HepG2 (cell line): Measurements from ENCODE around the gene SLC25A47. TPM values are rescaled to one million over a fixed set of nuclear protein-coding genes. Genes with fewer than 3 reads are reported as not detected.
A peak's percentile ranks its signal among the peaks of the same experiment; 100 is the strongest.

Experiments used
- BRD4 ChIP-seq: sonication (generic); formaldehyde crosslinking; IDR thresholded peaks from 2 replicates; pipeline ENCODE4 v1.4.0; 2020; ENCODE audit warnings: missing genetic modification reagents
- HDAC1 ChIP-seq: sonication (generic); formaldehyde crosslinking; IDR thresholded peaks from 2 replicates; pipeline ENCODE4 v1.5.1; 2020; ENCODE audit warnings: mild to moderate bottlenecking, missing genetic modification reagents
- HIVEP1 ChIP-seq: sonication (generic); formaldehyde crosslinking; IDR thresholded peaks from 2 replicates; pipeline ENCODE4 v1.4.0; 2020; ENCODE audit warnings: mild to moderate bottlenecking, missing genetic modification reagents
- KDM1A ChIP-seq: IDR thresholded peaks from 2 replicates; pipeline ENCODE4 v1.6.1; 2016; ENCODE audit warnings: missing compliant biosample characterization
- NCOA2 ChIP-seq: sonication (generic); formaldehyde crosslinking; IDR thresholded peaks from 2 replicates; pipeline ENCODE4 v1.8.0; 2022; ENCODE audit warnings: inconsistent platforms
- NFIB ChIP-seq: sonication (generic); formaldehyde crosslinking; IDR thresholded peaks from 2 replicates; pipeline ENCODE4 v1.9.0; 2021; ENCODE audit warnings: missing genetic modification reagents, mild to moderate bottlenecking, borderline replicate concordance
- NFKBIZ ChIP-seq: IDR thresholded peaks from 2 replicates; pipeline ENCODE4 v1.6.1; 2018; ENCODE audit warnings: missing genetic modification reagents, missing compliant biosample characterization
- NR2F6 ChIP-seq, 2 experiments: IDR thresholded peaks; 2 replicates each; pipeline ENCODE4 v1.6.1; 2016; ENCODE audit warnings: antibody characterized with exemption in 1 of 2, mild to moderate bottlenecking in 1 of 2
- RELA ChIP-seq: sonication (generic); formaldehyde crosslinking; IDR thresholded peaks from 2 replicates; pipeline ENCODE4 v1.4.0; 2020; ENCODE audit warnings: missing genetic modification reagents
- SALL1 ChIP-seq: sonication (generic); formaldehyde crosslinking; IDR thresholded peaks from 2 replicates; pipeline ENCODE4 v1.8.0; 2022; ENCODE audit warnings: mild to moderate bottlenecking, missing genetic modification reagents
- SP4 ChIP-seq: sonication (generic); formaldehyde crosslinking; IDR thresholded peaks from 2 replicates; pipeline ENCODE4 v1.8.1; 2023; ENCODE audit warnings: mild to moderate bottlenecking, missing genetic modification reagents
- TCF7L2 ChIP-seq: IDR thresholded peaks from 2 replicates; pipeline ENCODE4 v1.6.1; 2011; ENCODE audit warnings: mild to moderate bottlenecking, low read depth, low read length, moderate library complexity
- ZMYM4 ChIP-seq: sonication (generic); formaldehyde crosslinking; IDR thresholded peaks from 2 replicates; pipeline ENCODE4 v1.8.1; 2023; ENCODE audit warnings: mild to moderate bottlenecking, missing genetic modification reagents
- ZNF354B ChIP-seq: sonication (generic); formaldehyde crosslinking; IDR thresholded peaks from 2 replicates; pipeline ENCODE4 v1.8.0; 2022; ENCODE audit warnings: mild to moderate bottlenecking, missing genetic modification reagents
- ZNF777 ChIP-seq: sonication (generic); formaldehyde crosslinking; IDR thresholded peaks from 2 replicates; pipeline ENCODE4 v1.4.0; 2020; ENCODE audit warnings: missing genetic modification reagents
- ZNF891 ChIP-seq: sonication (generic); formaldehyde crosslinking; IDR thresholded peaks from 2 replicates; pipeline ENCODE4 v1.5.0; 2020; ENCODE audit warnings: mild to moderate bottlenecking, missing genetic modification reagents
- polyA plus RNA-seq, 8 experiments: library from polyadenylated mRNA; depleted of rRNA in 3 of 8; stranded (reverse) in 7 of 8; unstranded in 1 of 8; fragments of >200 nt; fragmentation: Illumina TruSeq in 4 of 8; extraction: Trizol in 4 of 8; gene quantifications; 2 replicates each; pipeline versions ENCODE4 v1.2.1 to v1.2.3, GENCODE V29; 2011 to 2016; ENCODE audit warnings: low read depth in 4 of 8, missing spikeins in 1 of 8, mixed read lengths in 1 of 8; ENCODE audit not compliant: insufficient read depth in 1 of 8
- total RNA-seq, 5 experiments: library from RNA; depleted of rRNA; stranded (reverse); fragments of >200 nt; fragmentation: Illumina TruSeq; extraction: Trizol; gene quantifications; 2 replicates each; pipeline ENCODE4 v1.2.3, GENCODE V29; 2016; ENCODE audit warnings: low read depth in 1 of 5
- TF ChIP-seq, protein P1 (sequence below): sonication (generic); formaldehyde crosslinking; IDR thresholded peaks from 2 replicates; pipeline ENCODE4 v1.5.0; 2020; ENCODE audit warnings: missing genetic modification reagents
- TF ChIP-seq, protein P2 (sequence below): sonication (generic); formaldehyde crosslinking; IDR thresholded peaks from 2 replicates; pipeline ENCODE4 v1.8.0; 2022; ENCODE audit warnings: missing genetic modification reagents, mild to moderate bottlenecking, moderate library complexity, borderline replicate concordance
- TF ChIP-seq, protein P3 (sequence below): sonication (generic); formaldehyde crosslinking; IDR thresholded peaks from 2 replicates; pipeline ENCODE4 v1.5.1; 2020; ENCODE audit warnings: mild to moderate bottlenecking, missing genetic modification reagents, borderline replicate concordance
- TF ChIP-seq, protein P4 (sequence below): sonication (generic); formaldehyde crosslinking; IDR thresholded peaks from 2 replicates; pipeline ENCODE4 v1.5.0; 2020; ENCODE audit warnings: mild to moderate bottlenecking, missing genetic modification reagents, moderate library complexity

SLC25A47 gene
- total and polyA plus RNA-seq, 2 of the 13 experiments (the other 11 are each of a cell fraction or from before 2014, with no cell fraction given) = 1.0 to 1.7 TPM

DNA sequence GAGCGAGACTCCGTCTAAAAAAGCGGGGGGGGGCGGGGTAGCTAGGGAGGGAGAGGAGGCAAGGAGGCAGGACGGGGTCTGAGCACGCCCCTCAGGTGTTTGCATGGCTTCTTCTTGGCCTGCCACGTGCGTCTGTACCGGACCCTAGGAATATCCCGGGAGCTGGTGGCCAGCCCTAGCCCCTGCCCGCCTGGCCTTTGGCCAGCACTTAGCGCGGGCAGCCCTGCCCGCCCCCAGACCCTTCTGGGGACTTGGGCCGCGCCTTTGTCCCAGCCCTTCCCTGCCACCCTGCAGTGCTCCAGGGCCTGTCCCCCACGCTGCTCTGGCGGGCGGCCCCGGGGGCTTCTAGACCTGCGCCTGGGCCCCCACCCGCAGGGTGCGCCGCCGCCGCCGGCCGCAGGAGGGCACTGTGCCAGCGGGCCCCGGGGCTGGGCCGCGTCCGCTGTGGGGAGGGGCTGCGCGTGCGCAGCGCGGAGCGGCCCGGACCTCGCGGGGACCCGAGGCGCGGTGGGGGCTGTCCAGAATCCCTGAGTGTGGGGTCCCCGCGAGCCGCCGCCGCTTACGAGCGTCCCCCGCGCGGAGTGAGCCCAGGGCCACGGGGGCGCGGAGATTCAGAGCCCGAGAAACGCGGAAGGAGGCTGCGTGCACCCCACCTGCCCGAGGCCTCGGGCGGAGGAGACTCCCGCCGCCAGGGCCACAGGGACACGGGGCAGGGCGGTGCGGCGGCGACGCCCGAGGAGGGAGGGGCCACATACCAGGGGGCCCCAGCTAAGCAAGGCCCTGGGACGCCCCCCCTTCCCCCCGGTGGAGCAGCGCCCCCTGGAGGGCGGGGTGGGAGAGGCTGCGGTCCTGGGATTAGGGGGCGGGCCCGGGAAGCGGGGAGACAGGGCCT, 37.9 kb upstream of the SLC25A47 start (continued):
- TF ChIP-seq ZNF354B (CRISPR knock-in tag) (0 out of 2 replicates have a peak, but pooled peaks have one; percentile 59), KDM1A (CRISPR knock-in tag) (peak; percentile 51; the same call in 1 of the 2 replicates), NR2F6 (IDR thresholded peaks at IDR 0.05) (no peak), NR2F6 (CRISPR knock-in tag; IDR thresholded peaks at IDR 0.05) (no peak), NCOA2 (CRISPR knock-in tag) (no peak), NFKBIZ (CRISPR knock-in tag) (0 out of 2 replicates have a peak, but pooled peaks have one; percentile 70), HIVEP1 (CRISPR knock-in tag) (peak; percentile 65; the same call in 1 of the 2 replicates), NFIB (CRISPR knock-in tag) (no peak), RELA (CRISPR knock-in tag) (no peak), ZNF777 (CRISPR knock-in tag) (peak; percentile 52; the same call in 1 of the 2 replicates), SP4 (peak; percentile 73), BRD4 (CRISPR knock-in tag) (0 out of 2 replicates have a peak, but pooled peaks have one; percentile 35), SALL1 (CRISPR knock-in tag) (peak; percentile 81), HDAC1 (CRISPR knock-in tag) (peak; percentile 58; the same call in 1 of the 2 replicates), ZMYM4 (CRISPR knock-in tag) (peak; percentile 67), ZNF891 (CRISPR knock-in tag) (peak; percentile 27; the same call in 1 of the 2 replicates), TCF7L2 (no peak)
- TF ChIP-seq, protein P1, sequence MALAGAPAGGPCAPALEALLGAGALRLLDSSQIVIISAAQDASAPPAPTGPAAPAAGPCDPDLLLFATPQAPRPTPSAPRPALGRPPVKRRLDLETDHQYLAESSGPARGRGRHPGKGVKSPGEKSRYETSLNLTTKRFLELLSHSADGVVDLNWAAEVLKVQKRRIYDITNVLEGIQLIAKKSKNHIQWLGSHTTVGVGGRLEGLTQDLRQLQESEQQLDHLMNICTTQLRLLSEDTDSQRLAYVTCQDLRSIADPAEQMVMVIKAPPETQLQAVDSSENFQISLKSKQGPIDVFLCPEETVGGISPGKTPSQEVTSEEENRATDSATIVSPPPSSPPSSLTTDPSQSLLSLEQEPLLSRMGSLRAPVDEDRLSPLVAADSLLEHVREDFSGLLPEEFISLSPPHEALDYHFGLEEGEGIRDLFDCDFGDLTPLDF = no peak
- TF ChIP-seq, protein P2, sequence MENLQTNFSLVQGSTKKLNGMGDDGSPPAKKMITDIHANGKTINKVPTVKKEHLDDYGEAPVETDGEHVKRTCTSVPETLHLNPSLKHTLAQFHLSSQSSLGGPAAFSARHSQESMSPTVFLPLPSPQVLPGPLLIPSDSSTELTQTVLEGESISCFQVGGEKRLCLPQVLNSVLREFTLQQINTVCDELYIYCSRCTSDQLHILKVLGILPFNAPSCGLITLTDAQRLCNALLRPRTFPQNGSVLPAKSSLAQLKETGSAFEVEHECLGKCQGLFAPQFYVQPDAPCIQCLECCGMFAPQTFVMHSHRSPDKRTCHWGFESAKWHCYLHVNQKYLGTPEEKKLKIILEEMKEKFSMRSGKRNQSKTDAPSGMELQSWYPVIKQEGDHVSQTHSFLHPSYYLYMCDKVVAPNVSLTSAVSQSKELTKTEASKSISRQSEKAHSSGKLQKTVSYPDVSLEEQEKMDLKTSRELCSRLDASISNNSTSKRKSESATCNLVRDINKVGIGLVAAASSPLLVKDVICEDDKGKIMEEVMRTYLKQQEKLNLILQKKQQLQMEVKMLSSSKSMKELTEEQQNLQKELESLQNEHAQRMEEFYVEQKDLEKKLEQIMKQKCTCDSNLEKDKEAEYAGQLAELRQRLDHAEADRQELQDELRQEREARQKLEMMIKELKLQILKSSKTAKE = no peak
- TF ChIP-seq, protein P3, sequence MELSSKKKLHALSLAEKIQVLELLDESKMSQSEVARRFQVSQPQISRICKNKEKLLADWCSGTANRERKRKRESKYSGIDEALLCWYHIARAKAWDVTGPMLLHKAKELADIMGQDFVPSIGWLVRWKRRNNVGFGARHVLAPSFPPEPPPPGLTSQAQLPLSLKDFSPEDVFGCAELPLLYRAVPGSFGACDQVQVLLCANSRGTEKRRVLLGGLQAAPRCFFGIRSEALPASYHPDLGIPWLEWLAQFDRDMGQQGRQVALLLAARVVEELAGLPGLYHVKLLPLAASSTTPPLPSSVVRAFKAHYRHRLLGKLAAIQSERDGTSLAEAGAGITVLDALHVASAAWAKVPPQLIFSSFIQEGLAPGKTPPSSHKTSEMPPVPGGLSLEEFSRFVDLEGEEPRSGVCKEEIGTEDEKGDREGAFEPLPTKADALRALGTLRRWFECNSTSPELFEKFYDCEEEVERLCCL (CRISPR knock-in tag) = no peak
- TF ChIP-seq, protein P4, sequence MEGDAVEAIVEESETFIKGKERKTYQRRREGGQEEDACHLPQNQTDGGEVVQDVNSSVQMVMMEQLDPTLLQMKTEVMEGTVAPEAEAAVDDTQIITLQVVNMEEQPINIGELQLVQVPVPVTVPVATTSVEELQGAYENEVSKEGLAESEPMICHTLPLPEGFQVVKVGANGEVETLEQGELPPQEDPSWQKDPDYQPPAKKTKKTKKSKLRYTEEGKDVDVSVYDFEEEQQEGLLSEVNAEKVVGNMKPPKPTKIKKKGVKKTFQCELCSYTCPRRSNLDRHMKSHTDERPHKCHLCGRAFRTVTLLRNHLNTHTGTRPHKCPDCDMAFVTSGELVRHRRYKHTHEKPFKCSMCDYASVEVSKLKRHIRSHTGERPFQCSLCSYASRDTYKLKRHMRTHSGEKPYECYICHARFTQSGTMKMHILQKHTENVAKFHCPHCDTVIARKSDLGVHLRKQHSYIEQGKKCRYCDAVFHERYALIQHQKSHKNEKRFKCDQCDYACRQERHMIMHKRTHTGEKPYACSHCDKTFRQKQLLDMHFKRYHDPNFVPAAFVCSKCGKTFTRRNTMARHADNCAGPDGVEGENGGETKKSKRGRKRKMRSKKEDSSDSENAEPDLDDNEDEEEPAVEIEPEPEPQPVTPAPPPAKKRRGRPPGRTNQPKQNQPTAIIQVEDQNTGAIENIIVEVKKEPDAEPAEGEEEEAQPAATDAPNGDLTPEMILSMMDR (CRISPR knock-in tag) = peak; percentile 81
